HG03432 (cell line): ENCODE results near the gene SEC16B.
"Not testable (repeated sequence)": the region's sequence is repeated elsewhere in the genome, so short reads cannot be mapped to it uniquely, and the experiment has no call there.

Source experiments
- ATAC-seq: cut with Tn5 transposase; IDR thresholded peaks from one replicate; pipeline ENCODE4 v1.9.1; 2021; ENCODE audit warnings: mild to moderate bottlenecking, moderate library complexity; ENCODE audit not compliant: unreplicated experiment

The SEC16B gene, protein sequence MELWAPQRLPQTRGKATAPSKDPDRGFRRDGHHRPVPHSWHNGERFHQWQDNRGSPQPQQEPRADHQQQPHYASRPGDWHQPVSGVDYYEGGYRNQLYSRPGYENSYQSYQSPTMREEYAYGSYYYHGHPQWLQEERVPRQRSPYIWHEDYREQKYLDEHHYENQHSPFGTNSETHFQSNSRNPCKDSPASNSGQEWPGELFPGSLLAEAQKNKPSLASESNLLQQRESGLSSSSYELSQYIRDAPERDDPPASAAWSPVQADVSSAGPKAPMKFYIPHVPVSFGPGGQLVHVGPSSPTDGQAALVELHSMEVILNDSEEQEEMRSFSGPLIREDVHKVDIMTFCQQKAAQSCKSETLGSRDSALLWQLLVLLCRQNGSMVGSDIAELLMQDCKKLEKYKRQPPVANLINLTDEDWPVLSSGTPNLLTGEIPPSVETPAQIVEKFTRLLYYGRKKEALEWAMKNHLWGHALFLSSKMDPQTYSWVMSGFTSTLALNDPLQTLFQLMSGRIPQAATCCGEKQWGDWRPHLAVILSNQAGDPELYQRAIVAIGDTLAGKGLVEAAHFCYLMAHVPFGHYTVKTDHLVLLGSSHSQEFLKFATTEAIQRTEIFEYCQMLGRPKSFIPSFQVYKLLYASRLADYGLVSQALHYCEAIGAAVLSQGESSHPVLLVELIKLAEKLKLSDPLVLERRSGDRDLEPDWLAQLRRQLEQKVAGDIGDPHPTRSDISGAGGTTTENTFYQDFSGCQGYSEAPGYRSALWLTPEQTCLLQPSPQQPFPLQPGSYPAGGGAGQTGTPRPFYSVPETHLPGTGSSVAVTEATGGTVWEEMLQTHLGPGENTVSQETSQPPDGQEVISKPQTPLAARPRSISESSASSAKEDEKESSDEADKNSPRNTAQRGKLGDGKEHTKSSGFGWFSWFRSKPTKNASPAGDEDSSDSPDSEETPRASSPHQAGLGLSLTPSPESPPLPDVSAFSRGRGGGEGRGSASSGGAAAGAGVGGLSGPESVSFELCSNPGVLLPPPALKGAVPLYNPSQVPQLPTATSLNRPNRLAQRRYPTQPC

GRCh38 chr1:177969825-177970371 lies at the start of gene SEC16B:
Gene SEC16B, minus strand, starts transcription at chr1:177970058. Its CDS starts 2,077 bp downstream, at chr1:177967981.
- no peak for ATAC-seq

DNA sequence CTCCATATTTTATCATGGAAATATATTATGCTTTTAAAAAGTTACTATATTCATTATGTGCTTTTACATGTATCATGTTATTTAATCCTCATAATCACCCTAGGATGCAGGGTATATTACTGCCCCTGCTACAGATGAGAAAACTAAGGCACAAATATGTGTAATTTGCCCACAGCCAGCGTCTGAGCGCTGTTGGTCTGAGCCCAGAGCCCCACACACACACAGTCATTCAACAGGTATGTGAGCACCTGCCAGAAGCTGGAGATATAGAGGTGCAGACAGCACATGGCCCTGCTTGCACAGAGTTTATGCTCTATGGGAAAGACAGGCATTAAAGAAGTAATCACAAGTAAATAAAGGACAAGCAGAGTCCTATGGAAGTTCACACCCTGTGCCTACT lies 49.8 kb upstream of the SEC16B start:
- no peak for ATAC-seq

GRCh38 chr1:178019208-178019607 lies 49.4 kb upstream of the SEC16B start:
- no peak for ATAC-seq

- ATAC-seq, result no peak
These were observed 47.7 kb upstream of the SEC16B start for GRCh38 chr1:178017517-178017916.

DNA sequence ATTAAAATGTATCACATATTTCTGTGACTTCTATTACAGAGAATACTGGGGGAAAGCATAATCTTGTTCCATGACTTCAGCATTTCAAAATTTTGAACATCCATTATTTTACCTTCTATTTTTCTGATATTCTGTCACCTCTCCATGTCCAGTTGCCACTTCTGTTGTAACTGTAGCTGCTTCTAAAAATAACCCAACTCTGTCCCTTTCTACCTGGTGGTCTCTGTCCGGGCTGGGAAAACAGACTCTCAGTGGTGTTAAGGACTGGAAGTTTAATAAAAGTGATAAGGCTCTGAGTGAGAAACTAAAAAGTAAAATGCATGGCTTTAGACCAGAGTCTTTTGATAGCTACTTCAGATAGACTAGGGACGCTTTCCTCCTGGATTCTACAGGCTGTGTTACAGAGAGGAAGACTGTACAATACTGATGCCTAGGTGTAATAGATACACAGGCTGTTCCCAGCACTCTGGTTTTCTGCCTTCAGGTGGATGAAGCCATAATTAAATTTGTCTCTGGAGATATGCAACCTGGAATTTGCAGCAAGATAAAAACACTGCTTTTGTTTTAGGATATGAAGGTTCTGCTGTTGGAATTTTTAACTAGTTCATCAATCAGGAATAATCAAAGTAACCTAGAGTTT lies 42.1 kb upstream of the SEC16B start:
- no peak for ATAC-seq

DNA sequence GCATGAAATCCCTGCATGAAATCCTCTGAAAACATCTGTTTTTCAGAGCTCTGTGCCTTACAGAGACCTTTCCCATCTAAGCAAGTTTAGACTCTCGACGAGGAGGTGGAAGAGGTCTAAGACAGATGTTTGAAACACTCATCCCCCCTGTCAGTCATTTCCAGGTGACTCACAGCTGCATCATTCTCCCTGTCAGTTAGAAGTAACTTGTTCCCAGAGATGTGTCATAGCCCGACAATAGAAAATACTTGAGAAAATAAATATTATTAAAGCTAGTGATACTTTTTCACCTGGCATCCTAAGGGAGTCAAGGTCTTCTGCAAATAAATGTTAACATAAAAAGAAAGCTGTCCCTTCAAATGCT lies 41.6 kb upstream of the SEC16B start:
- no peak for ATAC-seq

GRCh38 chr1:178010674-178011464 lies 41.0 kb upstream of the SEC16B start:
- ATAC-seq, result no peak

GRCh38 chr1:178006043-178006442 lies 36.2 kb upstream of the SEC16B start:
- no peak for ATAC-seq

- ATAC-seq, result peak; percentile 56
These were observed 35.6 kb upstream of the SEC16B start for GRCh38 chr1:178005450-178005849.

GRCh38 chr1:178004926-178005391 lies 35.1 kb upstream of the SEC16B start:
- ATAC-seq, result peak; percentile 84

DNA sequence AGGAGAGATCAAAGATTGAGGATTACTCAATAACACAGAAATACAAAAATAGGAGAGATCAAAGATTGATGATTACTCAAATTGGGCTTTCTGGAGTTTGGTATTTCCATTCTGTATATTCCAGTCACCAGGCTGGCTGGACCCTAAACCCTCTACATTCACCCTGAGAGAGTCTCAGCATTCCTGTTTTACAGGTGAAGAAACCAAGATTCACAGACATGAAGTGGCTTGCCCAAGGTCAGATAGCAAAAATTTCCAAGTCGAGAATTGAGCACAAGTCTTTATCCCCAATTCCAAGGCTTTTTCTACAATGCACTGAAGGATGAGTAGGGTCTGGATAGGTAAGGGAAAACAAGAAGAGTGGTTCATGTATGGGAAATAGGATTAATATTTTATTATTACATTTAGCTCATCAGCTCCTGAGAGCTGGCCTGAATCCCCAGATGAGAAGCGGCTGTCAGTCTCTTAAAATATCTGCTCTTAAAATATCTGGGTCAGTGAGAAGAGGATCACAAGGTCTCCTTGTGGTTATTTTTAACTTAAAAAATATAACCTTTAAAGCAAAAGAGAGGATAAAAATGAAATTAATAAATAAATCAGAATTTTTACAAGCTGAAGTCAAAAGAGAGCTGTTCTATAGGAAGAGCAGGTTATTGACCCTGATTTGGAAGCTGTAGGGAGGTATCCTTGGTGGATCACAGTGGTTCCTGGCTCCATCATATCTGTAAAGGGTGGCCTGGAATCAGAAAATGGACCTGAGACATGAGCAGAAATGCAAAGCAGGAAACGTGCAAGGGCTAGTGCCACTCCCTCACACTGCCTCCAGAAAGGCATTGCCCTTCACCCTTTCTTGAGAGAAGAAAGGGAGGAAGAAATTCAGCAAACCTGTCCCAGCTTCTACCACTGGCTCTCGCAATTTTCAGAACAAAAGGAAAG lies 29.1 kb upstream of the SEC16B start:
- ATAC-seq, result no peak

DNA sequence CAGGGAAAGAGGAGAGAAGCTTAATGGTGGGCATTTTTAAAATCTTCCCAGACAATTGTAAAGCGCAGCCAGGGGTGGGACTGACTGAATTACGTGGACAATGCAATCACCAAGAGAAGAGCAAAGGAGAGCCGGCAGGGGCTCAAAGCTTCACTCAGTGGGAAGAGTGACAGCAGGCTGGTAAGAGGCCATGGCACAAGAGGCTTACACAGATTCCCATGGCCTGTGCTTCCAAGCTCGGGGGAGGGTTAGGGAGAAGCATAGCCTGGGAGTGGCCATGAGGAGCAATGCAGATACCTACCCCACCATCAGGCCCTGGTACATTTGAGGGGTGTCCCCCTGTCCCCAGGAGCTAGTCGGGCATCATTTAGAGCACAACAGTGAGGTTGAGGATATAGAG lies 27.1 kb upstream of the SEC16B start:
- no peak for ATAC-seq

GRCh38 chr1:177995369-177995768 lies 25.5 kb upstream of the SEC16B start:
- ATAC-seq, result no peak

- not testable (repeated sequence) for ATAC-seq
These were observed 16.4 kb upstream of the SEC16B start for GRCh38 chr1:177986281-177986680.

DNA sequence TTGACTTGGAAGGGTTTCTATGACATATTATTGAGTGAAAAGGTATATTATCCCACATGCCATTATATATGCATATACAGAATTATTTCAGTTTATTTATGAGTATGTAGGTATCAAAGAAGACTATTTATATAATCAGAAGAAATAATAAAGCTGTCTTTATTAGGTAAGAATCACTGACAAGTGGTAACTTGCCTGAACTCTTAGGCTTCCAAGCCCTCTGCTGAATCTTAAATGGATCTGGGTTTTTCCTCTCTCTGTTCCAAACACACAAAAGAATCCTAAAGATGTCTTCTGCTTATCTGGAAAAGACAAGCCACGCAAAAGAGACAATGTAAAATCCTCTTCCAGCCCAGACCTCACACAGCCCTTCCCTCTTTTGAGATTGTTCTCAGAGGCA lies 14.9 kb upstream of the SEC16B start:
- no peak for ATAC-seq

DNA sequence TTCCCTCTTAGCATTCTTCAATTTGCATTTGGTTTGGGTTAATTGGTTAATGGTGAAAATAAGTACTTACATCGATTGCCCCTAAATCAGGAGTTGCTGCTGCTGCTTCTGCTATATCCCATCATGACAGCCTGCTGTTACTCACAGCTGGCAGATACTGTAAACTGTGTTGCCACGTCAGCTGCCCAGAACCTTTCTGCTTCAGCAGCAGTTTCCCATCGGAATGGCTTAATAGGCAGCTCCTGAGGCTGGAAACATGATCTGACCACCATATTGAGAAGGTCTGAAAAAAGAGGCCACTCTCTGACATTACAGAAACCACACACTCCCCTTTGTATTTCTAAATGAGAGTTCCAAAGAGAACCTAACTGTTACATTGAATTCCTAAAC lies 14.3 kb upstream of the SEC16B start:
- no peak for ATAC-seq

DNA sequence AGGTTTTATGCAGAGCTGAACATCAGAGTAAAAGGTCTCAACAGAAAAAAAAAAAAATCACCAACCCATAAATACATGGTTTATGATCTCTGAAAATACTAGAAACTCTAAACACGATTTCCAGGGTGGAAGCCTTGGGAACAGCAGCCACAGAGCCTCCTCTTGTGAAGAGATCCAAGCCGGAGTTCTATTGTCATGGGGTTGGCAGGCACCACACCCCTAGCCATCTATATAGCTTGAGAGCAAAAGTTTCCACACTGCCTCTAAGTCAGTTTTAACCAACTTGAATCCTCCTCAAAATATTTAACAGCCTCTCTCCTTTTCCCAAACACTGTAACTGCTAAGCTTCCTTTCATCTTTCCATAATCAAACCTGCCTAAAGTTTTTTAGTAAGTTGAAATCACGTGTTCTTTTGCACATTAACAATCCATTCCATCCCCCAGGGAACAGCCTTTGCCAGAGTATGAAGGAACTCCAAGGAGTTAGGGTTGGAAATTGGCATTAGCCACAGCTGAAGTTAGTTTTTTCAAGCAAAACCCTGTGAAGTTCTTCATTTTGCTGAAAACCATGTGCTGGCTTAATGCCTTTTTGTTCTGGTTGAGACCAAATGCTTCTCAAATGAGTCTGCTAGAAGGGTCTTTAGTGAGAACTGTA lies 13.8 kb upstream of the SEC16B start:
- no peak for ATAC-seq

DNA sequence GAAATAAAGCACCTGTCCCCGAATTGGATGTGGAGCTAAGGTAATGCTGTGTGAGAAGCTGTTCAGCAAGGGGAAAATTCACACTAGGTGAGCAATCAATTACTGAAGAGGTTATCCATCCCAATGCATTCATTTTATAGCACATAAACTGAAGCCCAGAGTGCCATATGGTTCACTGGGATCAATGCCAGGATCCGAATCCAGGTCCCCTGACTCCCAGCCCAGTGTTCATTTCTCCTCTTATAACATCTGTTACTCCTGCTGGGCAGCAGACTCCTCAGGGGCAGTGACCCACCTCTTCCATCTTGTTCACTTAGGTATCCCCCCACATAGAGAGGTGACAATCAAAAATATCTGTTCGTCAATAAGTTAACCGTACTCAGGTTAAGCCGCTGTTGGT lies 13.2 kb upstream of the SEC16B start:
- no peak for ATAC-seq
